NOMO-1 (cell line): ENCODE data around the gene LMOD2.
"Not testable (repeated sequence)": the region's sequence is repeated elsewhere in the genome, so short reads cannot be mapped to it uniquely, and the experiment has no call there.

Source experiments
- DNase-seq, 2 experiments: peaks; one replicate each; lab custom pipeline; 2025; ENCODE audit not compliant: unreplicated experiment in 2 of 2; lab: John Stamatoyannopoulos, UW

LMOD2 gene, protein sequence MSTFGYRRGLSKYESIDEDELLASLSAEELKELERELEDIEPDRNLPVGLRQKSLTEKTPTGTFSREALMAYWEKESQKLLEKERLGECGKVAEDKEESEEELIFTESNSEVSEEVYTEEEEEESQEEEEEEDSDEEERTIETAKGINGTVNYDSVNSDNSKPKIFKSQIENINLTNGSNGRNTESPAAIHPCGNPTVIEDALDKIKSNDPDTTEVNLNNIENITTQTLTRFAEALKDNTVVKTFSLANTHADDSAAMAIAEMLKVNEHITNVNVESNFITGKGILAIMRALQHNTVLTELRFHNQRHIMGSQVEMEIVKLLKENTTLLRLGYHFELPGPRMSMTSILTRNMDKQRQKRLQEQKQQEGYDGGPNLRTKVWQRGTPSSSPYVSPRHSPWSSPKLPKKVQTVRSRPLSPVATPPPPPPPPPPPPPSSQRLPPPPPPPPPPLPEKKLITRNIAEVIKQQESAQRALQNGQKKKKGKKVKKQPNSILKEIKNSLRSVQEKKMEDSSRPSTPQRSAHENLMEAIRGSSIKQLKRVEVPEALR

DNA sequence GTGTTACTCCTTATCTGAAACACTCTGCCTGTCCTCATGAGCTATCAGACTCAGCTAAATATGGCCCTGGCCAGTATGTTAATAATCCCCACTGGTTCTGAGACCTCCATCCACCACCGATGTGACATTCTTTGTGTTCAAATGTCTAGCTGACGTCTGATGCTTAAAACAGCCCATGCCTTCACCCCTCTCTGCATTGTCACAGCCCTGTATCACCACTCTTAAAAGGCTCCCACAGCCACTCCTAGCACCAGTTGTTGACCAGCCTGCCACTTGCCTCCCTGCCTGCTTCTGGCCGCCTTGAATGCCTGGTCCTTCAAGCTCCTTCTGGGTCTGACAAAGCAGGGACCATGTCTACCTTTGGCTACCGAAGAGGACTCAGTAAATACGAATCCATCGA is at the start of gene LMOD2:
LMOD2 (plus strand) TSS at position 253 of the 400 bp plus-strand sequence; CDS start at position 351, 98 bp downstream.
- DNase-seq, result no peak

DNA sequence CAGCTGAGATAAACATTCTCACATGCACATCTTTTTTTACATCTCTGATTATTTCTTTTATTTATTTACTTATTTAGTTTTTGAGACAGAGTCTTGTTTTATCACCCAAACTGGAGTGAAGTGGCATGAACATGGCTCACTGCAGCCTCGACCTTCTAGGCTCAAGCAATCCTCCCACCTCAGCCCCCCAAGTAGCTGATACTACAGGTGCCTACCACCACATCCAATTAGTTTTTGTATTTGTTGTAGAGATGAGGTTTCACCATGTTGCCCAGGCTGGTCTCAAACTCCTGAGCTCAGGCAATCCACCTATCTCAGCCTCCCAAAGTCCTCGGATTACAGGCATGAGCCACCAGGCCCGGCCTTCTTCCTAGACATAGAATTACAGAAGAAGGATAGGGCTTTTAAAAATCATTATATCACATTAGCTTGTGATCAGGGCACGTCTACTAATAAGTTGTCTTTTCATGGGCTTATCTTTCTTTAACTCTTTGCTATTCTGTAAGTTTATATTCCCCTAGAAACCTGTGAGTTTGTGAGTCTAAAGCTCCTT is 48.2 kb upstream of the LMOD2 start:
- DNase-seq, result no peak

DNA sequence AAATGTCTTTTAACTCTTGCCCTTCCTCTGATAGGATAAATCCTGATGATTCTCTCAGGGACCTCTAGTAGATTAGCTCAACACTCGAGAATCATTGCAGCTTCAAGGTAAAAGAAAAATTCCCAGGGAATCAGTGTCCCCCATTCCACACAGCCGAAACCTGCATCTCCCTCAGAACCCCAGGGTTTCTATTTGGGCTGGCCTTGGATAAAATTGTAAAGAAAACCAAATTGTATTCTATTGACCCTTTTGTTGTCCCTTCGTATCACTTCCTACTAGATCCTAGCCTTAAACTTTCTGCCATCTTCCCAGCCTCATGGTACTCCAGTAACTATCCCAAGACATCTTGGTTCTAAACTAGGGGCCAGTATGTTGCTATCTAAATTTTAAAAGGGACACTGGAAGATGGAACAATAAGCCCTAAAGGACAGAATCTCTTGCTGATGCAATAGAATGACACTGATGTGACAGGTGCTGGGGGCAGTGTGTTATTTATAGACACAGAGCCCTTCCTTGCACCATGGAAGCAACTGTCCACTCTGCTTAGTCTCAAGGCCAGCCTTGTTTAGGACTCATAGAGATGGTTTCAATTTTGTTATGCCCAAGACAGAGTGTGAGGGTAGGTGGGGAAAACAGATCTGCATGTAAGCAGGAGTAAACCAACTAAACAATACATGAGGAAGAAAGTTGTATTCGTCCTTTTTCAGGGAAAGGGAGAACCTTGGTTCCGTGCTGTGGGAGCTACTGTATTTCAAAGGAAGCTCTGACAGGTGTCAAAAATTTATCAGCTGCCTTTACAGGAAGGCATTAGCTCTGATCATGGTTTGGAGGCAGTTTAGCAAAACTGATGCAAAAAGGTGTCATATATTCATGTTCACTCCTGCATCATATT is 46.4 kb upstream of the LMOD2 start:
- DNase-seq, result no peak

DNA sequence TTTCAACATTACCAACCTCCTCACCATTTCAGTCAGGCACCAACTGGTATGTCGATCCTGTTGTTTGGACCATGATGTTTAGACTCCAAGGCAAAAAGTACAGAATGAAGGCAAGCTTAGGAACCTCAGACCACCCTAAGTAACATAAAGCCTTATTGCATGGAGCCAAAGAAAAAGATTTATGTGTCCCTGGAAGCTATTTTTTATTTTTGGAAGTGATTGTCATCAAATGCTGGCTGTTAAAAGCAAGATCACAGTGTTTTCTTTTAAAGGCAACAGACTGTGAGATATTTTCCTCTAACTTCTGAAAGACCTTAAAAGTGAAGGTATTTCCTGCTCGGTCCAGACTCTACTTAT is 45.8 kb upstream of the LMOD2 start:
- no peak for DNase-seq

DNA sequence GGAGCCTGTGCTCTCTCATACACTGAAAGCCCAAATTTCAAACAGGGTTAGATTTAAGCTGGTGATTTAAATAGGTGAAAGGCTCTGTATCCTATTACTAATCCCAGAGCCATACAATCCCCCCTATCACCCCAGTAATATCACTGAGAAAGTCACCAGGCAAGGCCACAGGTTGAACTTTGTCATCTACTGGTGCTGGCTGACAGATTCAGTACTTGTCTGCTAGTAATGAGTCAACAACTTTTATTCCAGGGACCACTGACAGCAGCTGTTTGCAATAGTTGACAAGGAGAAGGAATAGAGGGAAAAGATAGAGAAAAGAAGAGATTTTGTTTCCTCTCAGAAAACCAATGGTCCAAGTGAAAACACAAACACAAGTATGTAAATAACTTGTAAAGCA is 43.6 kb upstream of the LMOD2 start:
- no peak for DNase-seq

DNA sequence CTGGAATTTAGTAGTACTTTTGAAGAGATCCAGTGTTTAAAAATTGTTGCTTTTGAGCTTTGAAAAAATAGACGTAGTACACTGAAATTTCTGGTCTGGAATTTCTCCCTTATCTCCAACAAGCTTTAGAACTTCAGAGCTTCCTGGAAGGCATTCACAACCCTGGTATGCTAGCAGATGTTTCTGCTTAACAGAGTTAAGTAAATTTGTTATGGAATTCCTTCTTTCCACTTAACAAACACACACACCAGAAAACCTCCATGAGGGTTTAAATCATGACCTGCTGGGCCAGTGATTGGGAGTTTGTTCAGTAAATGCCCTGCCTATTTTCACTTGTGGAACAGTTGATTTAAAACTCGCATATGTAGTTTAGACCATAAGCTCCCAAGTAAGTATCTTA is 40.3 kb upstream of the LMOD2 start:
- DNase-seq, result no peak

DNA sequence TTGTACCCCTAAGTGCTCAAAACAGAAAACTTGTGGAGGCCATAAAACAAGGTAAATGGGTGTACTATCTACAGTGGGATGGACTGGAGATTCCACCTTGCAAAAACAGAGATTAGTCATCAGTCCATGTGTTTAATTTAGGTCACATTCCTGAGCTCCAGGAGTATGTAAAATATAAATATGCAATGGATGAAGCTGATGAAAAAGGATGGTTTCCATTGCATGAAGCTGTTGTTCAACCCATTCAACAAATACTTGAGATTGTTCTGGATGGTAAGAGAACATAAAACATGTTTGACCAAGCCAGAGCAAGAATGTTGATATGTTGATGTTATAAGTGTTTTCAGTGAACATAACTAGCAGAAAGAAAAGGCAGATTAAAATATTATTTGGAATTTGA is 39.4 kb upstream of the LMOD2 start:
- DNase-seq, result no peak

DNA sequence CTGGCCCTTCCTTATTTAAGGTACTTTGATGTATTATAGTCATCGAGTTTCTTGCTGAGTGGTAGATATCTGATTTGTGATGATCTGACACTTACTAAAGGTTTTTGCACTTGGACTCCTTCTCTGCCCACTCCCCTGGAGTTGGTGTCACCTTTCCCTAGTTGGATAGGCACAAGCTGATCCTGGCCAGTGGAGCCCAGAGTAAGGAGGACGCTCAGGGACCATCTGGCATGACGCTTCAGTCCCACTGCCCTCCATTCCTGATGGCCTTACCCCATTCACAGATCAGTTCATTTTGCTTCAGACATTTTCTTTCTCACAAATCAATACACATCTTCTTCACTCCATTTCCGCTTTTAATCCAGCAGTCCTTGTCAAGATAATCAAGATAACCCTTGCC is 34.0 kb upstream of the LMOD2 start:
- no peak for DNase-seq

DNA sequence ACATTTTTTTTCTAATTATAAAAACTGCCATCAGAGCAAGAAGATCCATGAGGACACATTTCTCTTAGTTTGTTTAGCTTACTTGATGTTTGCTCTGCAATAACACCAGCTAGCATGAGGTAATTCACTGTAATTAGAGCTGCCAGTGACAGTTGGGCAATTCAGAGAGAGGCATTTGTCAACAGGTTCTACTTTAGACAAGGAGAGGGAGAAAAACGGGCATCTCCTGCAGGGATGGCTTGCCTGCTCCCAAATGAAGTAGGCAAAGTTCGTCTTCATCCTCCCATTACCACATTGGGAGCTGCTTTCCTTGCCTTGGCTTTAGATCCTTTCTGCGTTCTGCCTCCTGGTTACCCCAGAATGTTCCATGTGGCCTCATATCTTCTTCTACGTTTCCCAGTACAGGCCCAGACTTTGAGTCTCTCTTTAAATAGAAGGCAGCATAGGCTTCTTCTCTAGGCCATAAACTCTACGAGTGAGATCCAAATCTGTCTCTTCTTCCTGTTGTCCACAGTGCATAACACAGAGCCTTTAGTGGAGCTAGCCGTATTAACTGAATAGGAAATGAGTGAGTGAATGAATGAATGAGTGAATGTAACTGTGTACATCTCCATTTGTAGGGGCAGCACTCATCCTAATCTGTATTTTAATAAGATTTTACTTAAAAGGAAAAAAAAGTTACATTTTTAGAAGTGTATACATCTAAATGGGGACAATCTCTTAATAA is 32.8 kb upstream of the LMOD2 start:
- DNase-seq, result no peak

DNA sequence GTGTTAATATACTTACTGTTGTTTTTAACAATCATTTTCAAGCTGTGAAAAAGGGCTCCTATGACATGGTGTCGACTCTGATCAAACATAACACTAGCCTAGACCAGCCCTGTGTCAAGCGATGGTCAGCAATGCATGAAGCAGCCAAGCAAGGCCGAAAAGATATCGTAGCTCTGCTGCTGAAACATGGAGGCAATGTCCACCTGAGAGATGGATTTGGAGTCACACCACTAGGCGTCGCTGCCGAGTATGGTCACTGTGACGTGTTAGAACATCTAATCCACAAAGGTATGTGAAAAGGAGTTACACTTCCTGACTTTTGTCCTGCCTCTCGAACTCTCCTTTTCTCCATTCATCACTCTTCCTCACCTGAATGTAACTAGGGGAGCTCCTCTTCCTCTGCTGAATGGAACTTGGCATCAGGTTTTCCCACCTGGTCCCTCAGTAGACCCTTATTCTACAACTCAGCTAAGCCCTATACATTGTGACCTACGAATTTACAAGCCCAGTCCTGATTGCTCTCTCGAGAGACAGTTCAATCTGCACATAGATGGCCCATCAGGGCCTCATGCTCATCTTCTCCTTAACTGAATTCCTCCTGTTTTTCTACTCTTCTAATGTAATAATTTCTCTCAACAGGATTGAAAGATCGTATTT is 31.0 kb upstream of the LMOD2 start:
- DNase-seq, result no peak

DNA sequence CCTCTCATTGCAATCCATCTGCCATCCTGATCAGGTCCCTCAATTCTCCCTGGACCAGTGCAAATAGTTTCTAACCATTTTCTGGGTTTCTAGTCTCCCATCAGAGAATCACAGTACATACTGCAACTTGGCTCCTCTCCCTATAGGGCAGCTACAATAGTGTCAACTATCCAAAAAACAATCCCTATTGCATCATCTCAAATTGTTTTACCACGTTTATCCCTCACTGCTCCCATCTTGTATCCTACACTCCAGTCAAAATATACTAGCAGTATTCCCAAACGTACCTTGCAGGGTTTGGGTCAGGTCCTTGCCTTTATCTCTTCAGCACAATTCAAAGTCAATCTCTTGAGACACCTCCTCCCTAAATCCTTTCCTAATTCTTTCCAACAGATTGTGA is 30.4 kb upstream of the LMOD2 start:
- DNase-seq, result no peak

DNA sequence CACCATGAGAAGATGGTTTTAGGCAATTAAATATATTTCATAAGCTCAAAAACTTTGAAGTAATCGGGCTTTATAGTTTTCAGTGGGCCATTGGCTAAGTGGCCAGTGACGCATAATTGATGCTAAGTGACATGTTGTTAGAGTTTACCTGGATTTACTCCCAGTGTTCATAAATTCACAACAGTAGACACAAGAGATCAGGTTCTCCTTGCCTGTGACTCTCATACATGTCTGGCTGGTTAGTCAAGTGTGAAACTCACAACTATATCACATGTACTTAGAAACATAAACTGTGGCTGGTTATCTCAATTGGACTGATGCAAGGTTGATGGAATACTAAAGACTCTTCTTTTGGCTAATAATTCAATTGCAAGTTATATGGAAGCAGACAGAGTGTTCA is 27.8 kb upstream of the LMOD2 start:
- no peak for DNase-seq

DNA sequence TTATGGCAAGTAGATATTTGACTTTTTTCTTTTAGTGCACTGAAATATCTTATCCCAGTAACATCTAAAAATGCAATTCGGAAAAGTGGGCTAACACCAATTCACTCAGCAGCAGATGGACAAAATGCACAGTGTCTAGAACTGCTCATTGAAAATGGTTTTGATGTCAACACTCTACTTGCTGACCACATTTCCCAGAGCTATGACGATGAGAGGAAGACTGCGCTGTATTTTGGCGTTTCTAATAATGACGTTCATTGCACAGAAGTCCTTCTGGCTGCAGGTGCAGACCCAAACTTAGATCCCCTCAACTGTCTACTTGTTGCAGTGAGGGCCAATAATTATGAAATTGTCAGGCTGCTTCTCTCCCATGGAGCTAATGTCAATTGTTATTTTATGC is 26.8 kb upstream of the LMOD2 start:
- DNase-seq, result no peak

DNA sequence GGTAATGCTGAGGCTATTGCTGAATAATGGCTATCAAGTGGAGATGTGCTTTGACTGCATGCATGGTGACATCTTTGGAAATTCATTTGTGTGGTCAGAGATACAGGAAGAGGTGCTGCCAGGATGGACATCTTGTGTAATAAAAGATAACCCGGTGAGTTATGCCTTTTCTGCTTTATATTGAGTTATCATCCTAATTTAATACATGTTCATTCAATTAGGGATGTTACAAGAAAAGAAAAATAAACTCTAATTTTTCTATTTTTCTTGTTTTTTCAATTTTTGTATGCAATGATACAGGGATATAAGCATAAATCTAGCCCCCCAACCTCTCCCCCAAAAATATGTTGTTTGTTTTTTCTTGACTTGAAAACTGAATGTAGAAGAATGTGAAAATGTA is 26.4 kb upstream of the LMOD2 start:
- no peak for DNase-seq

DNA sequence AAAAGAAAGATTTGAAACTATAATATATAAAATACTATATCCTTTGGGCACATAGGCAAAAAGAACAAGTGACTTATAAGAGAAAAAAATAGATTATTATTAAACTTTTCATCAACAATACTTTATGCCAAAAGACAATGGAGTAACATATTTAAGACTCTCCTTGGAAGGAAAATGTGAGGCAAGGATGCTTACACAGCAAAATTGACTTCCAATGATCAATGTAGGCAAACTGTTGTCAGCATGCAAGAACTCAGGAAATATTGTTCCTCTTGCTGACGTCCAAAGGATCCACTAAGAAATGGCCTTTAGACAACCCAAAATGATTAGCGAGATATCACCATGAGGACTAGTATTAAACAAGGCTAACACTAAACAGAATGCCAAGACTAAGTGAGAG is 22.9 kb upstream of the LMOD2 start:
- no peak for DNase-seq

DNA sequence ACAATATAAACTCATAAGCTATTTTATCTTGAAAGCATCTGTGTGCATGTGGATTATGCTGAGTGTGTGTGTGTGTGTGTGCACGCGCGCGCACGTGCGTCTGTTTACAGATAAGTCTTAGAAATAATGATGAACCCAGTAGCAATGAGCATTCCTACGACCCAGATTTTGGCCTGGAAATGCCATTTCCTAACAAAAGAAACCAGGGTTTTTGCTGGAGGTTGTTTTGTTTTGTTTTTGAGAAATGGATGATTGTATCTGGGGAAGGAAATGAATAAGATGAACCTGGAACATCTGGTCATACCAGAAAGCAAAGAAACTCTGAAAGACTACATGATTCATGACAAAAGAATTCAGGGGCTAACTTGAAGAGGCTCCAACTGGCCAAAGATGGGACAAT is 22.1 kb upstream of the LMOD2 start:
- DNase-seq, result no peak

DNA sequence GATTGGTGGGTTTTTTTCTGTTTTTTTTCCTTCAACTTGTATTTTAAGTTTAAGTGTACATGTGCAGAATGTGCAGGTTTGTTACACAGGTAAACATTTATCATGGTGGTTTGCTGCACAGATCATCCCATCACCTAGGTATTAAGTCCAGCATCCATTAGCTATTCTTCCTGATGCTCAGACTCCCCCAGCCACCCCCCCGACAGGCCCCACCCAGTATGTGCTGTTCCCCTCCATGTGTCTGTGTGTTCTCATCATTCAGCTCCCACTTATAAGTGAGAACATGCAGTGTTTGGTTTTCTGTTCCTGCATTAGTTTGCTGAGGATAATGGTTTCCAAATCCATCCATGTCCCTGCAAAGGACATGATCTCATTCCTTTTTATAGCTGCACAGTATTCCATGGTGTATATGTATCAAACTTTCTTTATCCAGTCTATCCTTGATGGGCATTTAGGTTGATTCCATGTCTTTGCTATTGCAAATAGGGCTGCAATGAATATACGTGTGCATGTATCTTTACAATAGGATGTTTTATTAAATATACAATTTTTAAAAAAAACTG is 21.6 kb upstream of the LMOD2 start:
- not testable (repeated sequence) for DNase-seq

DNA sequence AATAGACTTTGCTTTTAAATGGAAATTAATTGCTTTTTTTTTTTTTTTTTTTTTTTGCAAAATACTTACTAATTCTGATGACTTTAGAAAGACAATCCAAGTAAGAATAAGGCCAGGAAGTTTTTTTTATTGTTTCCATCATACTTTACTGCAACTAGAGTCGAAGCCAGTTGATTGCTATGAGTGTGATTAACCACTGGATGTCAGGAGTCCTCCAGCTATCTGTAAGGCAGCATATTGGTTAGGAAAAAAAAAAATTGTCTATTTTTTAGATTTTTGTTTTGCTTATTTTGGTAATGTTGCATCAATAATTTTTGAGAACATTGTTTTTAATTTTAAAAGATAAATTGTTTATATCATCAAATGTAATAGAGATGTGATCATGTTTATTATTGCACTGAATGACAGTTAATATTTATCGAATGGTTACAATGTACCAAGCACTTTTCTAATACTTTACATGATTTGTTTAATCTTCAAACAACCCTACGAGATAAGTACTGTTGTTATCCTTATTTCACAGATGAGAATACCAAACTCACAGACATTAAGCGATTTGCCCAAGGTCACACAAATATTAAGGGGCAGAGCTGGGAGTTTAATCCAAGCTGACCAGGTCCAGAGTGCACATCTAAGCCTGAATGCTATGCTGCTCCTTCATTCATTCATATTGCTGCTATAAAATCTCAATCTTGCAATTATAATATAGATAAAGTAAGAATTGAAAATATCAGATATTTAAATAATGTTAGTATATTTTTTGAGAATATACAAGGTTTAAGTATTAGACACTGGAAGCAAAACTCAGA is 19.9 kb upstream of the LMOD2 start:
- DNase-seq, result no peak

DNA sequence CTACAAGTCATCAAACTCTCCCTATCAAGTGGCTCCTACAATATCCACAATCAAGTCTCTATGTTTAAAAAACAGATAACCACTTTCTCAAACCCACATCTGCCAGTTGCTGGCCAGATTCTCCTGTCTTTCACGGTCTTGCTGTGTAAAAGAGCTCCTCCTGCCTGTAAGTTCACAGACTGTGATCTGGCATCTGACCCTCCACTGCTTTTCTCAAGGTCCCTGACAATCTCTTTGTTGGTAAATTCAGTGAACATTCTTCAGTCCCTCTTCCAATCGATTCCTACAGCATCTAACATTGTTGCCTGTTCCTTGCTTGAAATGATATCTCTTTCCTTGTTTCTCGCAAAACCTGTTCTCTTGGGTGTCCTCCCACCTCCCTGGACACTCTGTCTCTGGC is 18.5 kb upstream of the LMOD2 start:
- DNase-seq, result no peak
